ENCODE results near the gene TBC1D5. TPM values are rescaled to one million over a fixed set of nuclear protein-coding genes. Genes with fewer than 3 reads are reported as not detected.
A peak's percentile ranks its signal among the peaks of the same experiment; 100 is the strongest.

Gene TBC1D5
- total and polyA plus RNA-seq, 2 of the 8 experiments (the other 6 are each of a cell fraction or from before 2014, with no cell fraction given): 11.0 to 22.9 TPM

- no peak overlapping the region for H2AFZ ChIP-seq (ENCODE audit: low read length)
- H3K14ac ChIP-seq (ENCODE audit: insufficient read length): no peak overlapping the region
- no peak overlapping the region for H2BK5ac ChIP-seq (ENCODE audit: low read depth, low read length)
- no peak for DNase-seq (ENCODE audit: low read depth in 1 of 2, low spot score in 2 of 2)
- no peak overlapping the region for H3K23ac ChIP-seq (ENCODE audit: insufficient read length)
- ChIA-PET POLR2A (ENCODE audit: partially characterized antibody) (no interaction called here), CTCF (ENCODE audit: partially characterized antibody) (interaction anchor here (1.1 kb wide), 1 partner anchor 754 kb away, joined by 4 read pairs; no protein-coding TSS in a partner anchor)
- H3K4me3 ChIP-seq (ENCODE audit: extremely low read depth in 1 of 4, insufficient read depth in 2 of 4, low read depth in 3 of 4, low read length in 4 of 4): no peak overlapping the region
- H3K4me1 ChIP-seq (replicated peaks in 1 of 4; ENCODE audit: control insufficient read depth in 3 of 4, insufficient read depth in 4 of 4, low read length in 3 of 4): peaks cover 2 to 10% (median 4%) of the 10 kb centered on the region in 4 experiments; a peak in 5 of 7 replicates
- no peak overlapping the region for H2BK120ac ChIP-seq (replicated peaks; ENCODE audit: low read depth, low read length)
- no peak overlapping the region for H3K27ac ChIP-seq (ENCODE audit: low read depth, low read length)
- FAIRE-seq: no peak
- peak overlapping the region; percentile 62 for H3K4ac ChIP-seq (replicated peaks; ENCODE audit: insufficient read length, low read depth, low read length)
- H2AK5ac ChIP-seq (ENCODE audit: low read depth, low read length): 0 out of 2 replicates have a peak overlapping the region, but pooled peaks have one; percentile 24
- no peaks in the 10 kb centered on the region for H4K20me1 ChIP-seq (replicated peaks in 1 of 2; ENCODE audit: control insufficient read depth in 1 of 2, insufficient read depth in 2 of 2, low read length in 2 of 2)
- no peak overlapping the region for H3K9ac ChIP-seq (replicated peaks in 1 of 4; ENCODE audit: extremely low read depth in 1 of 4, low read depth in 3 of 4, low read length in 3 of 4)
- no peak overlapping the region for H4K5ac ChIP-seq (ENCODE audit: insufficient read length, low read depth, low read length)
- H2BK12ac ChIP-seq (ENCODE audit: low read depth, low read length): 0 out of 2 replicates have a peak overlapping the region, but pooled peaks have one; percentile 39
- no peaks in the 10 kb centered on the region for H3K79me2 ChIP-seq (ENCODE audit: control insufficient read depth in 1 of 2, insufficient read depth in 2 of 2, low read length in 2 of 2)
- H3K79me1 ChIP-seq (ENCODE audit: low read depth, low read length): no peaks in the 10 kb centered on the region; the same call in 1 of the 2 replicates
- no peaks in the 10 kb centered on the region for H3K36me3 ChIP-seq (ENCODE audit: control insufficient read depth in 2 of 4, insufficient read depth in 4 of 4, low read length in 3 of 4)
- no peak overlapping the region for H4K91ac ChIP-seq (replicated peaks; ENCODE audit: insufficient read length, low read length)
- peak overlapping the region; percentile 7; the same call in 1 of the 2 replicates for H4K8ac ChIP-seq (ENCODE audit: extremely low read depth, insufficient read depth, low read length)
- H2BK20ac ChIP-seq (ENCODE audit: low read length): no peak overlapping the region
- H3K9me3 ChIP-seq (ENCODE audit: insufficient read depth in 2 of 2, low read depth in 1 of 2, low read length in 1 of 2): 0 out of 4 replicates have a peak, but pooled peaks cover 0 to 4% of the 10 kb centered on the region in 2 experiments
- TF ChIP-seq, protein P1, sequence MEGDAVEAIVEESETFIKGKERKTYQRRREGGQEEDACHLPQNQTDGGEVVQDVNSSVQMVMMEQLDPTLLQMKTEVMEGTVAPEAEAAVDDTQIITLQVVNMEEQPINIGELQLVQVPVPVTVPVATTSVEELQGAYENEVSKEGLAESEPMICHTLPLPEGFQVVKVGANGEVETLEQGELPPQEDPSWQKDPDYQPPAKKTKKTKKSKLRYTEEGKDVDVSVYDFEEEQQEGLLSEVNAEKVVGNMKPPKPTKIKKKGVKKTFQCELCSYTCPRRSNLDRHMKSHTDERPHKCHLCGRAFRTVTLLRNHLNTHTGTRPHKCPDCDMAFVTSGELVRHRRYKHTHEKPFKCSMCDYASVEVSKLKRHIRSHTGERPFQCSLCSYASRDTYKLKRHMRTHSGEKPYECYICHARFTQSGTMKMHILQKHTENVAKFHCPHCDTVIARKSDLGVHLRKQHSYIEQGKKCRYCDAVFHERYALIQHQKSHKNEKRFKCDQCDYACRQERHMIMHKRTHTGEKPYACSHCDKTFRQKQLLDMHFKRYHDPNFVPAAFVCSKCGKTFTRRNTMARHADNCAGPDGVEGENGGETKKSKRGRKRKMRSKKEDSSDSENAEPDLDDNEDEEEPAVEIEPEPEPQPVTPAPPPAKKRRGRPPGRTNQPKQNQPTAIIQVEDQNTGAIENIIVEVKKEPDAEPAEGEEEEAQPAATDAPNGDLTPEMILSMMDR (IDR thresholded peaks at IDR 0.05; ENCODE audit: control extremely low read depth in 1 of 3, insufficient read depth in 1 of 3, low read depth in 1 of 3, low read length in 3 of 3): peak; percentile 24 to 35 (median 34); a peak in 3 of 4 replicates
- TF ChIP-seq, protein P2, sequence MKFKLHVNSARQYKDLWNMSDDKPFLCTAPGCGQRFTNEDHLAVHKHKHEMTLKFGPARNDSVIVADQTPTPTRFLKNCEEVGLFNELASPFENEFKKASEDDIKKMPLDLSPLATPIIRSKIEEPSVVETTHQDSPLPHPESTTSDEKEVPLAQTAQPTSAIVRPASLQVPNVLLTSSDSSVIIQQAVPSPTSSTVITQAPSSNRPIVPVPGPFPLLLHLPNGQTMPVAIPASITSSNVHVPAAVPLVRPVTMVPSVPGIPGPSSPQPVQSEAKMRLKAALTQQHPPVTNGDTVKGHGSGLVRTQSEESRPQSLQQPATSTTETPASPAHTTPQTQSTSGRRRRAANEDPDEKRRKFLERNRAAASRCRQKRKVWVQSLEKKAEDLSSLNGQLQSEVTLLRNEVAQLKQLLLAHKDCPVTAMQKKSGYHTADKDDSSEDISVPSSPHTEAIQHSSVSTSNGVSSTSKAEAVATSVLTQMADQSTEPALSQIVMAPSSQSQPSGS (IDR thresholded peaks at IDR 0.05; ENCODE audit: low read length): no peak
- TF ChIP-seq SUZ12 (IDR thresholded peaks at IDR 0.05; ENCODE audit: low read length): no peak
- TF ChIP-seq RAD21 (IDR thresholded peaks at IDR 0.05 in 1 of 2, conservative IDR thresholded peaks at IDR 0.05 in 1 of 2; ENCODE audit: low read depth in 2 of 2, low read length in 2 of 2): peak; percentile 55 to 72
- no peak for TF ChIP-seq POLR2A (IDR thresholded peaks at IDR 0.05; ENCODE audit: control extremely low read depth in 1 of 2, low read depth in 2 of 2, low read length in 2 of 2)
- no peak for TF ChIP-seq RBBP5 (IDR thresholded peaks at IDR 0.05; ENCODE audit: borderline replicate concordance, low read depth, low read length)
- H3K56ac ChIP-seq (replicated peaks; ENCODE audit: insufficient read length, low read depth, low read length): no peak overlapping the region
- H2BK15ac ChIP-seq (ENCODE audit: low read length): no peak overlapping the region
- H3K18ac ChIP-seq (ENCODE audit: extremely low read depth, low read length): no peak overlapping the region; the same call in 1 of the 2 replicates
- no peak overlapping the region for H3K4me2 ChIP-seq (ENCODE audit: insufficient read depth in 1 of 2, low read depth in 2 of 2, low read length in 2 of 2)
- WGBS, 2 experiments (ENCODE audit: extremely low coverage in 1 of 2, insufficient coverage in 1 of 2, insufficient read length in 1 of 2, insufficient replicate concordance in 2 of 2, low coverage in 1 of 2, low lambda C conversion rate in 2 of 2, missing lambda C conversion rate in 1 of 2): 80% methylated on average over 13 of the region's 13 CpGs; no CpG with 5 or more reads in 1 of the 2 experiments
- H3K23me2 ChIP-seq (ENCODE audit: low read depth, low read length): no peaks in the 10 kb centered on the region
- H3K27me3 ChIP-seq (replicated peaks in 1 of 4; ENCODE audit: control insufficient read depth in 3 of 4, extremely low read depth in 1 of 4, insufficient read depth in 3 of 4, low read length in 3 of 4): no peaks in the 10 kb centered on the region
Observed at GRCh38 chr3:17140670-17141505, 601.5 kb downstream of the TBC1D5 start.
